Suprapubic skin (tissue), 4 donors: ENCODE results near the gene SAMD11. TPM values are rescaled to one million over a fixed set of nuclear protein-coding genes. Genes with fewer than 3 reads are reported as not detected.

ENCODE experiments used
- DNase-seq, 2 donors: peaks; one replicate each; pipeline ENCODE4 v3.0.0-alpha.2; 2019; ENCODE audit warnings: low spot score in 2 of 2
- H3K27ac ChIP-seq: fragments of 200-600 bp; sonication (generic); one replicate; pipeline ENCODE4 v1.5.1; 2019
- H3K27me3 ChIP-seq: fragments of 200-600 bp; sonication (generic); one replicate; pipeline ENCODE4 v1.5.1; 2019
- H3K36me3 ChIP-seq: fragments of 200-600 bp; sonication (generic); one replicate; pipeline ENCODE4 v1.5.1; 2019
- H3K4me1 ChIP-seq: fragments of 200-600 bp; sonication (generic); one replicate; pipeline ENCODE4 v1.5.1; 2019
- H3K4me3 ChIP-seq: fragments of 200-600 bp; sonication (generic); one replicate; pipeline ENCODE4 v1.5.1; 2019; ENCODE audit warnings: mild to moderate bottlenecking
- H3K9me3 ChIP-seq: fragments of 200-600 bp; sonication (generic); one replicate; pipeline ENCODE4 v1.5.1; 2019
- EP300 ChIP-seq: sonication (generic); formaldehyde crosslinking; IDR thresholded peaks from one replicate; pipeline ENCODE4 v1.6.1; 2017; ENCODE audit warnings: antibody characterized with exemption
- POLR2A ChIP-seq, 2 donors: fragments of 450-650 bp; IDR thresholded peaks; one replicate each; pipeline ENCODE4 v1.6.1; 2017; ENCODE audit warnings: antibody characterized with exemption in 2 of 2, mild to moderate bottlenecking in 2 of 2, moderate library complexity in 2 of 2
- POLR2AphosphoS5 ChIP-seq, 3 donors: sonication (generic); formaldehyde crosslinking; IDR thresholded peaks; one replicate each; pipeline ENCODE4 v1.6.1; 2017; ENCODE audit warnings: antibody characterized with exemption in 3 of 3
- WGBS: methylation state at CpG from one replicate; pipeline ENCODE4 v1.1.5; 2018; 5-methylcytosine and 5-hydroxymethylcytosine counted together
- total RNA-seq, 4 donors: library from RNA; depleted of rRNA; stranded (reverse); fragments of >200 nt; gene quantifications; one replicate each; pipeline ENCODE4 v1.1.0, GENCODE V29; 2016
- TF ChIP-seq, protein P1 (sequence below), 2 donors: fragments of 200-600 bp in 1 of 2; fragments of 450-650 bp in 1 of 2; sonication (generic) in 1 of 2; IDR thresholded peaks; one replicate each; pipeline ENCODE4 v1.5.1; 2016 to 2019; ENCODE audit warnings: antibody characterized with exemption in 2 of 2, mild to moderate bottlenecking in 1 of 2, moderate library complexity in 1 of 2

The SAMD11 gene
- total RNA-seq, 4 donors from 2014 or later = 0.85 to 2.0 (median 1.5) TPM; not detected in 1

DNA sequence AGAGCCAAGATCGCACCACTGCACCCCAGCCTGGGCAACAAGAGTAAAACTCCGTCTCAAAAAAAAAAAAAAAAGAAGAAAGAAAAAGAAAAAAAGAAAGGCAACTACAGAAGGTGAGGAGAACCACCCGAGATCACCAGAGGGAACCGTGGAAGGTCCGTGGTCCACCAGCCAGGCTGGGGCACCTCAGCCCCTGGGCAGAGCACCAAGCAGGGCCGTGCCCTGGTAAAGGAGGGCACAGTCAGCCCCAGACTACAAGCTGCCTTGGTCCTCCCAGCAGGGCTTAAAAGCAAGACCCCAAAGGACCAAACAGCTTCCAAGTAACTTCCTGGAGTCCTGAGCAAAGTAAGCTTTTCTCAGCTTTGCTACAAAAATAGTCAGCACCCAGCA, 8.8 kb upstream of the SAMD11 start:
- WGBS = 77% methylated on average over 6 of the region's 6 CpGs
- no peaks in the 10 kb centered on the region for H3K36me3 ChIP-seq
- no peak for TF ChIP-seq POLR2A (IDR thresholded peaks at IDR 0.05)
- TF ChIP-seq, protein P1, sequence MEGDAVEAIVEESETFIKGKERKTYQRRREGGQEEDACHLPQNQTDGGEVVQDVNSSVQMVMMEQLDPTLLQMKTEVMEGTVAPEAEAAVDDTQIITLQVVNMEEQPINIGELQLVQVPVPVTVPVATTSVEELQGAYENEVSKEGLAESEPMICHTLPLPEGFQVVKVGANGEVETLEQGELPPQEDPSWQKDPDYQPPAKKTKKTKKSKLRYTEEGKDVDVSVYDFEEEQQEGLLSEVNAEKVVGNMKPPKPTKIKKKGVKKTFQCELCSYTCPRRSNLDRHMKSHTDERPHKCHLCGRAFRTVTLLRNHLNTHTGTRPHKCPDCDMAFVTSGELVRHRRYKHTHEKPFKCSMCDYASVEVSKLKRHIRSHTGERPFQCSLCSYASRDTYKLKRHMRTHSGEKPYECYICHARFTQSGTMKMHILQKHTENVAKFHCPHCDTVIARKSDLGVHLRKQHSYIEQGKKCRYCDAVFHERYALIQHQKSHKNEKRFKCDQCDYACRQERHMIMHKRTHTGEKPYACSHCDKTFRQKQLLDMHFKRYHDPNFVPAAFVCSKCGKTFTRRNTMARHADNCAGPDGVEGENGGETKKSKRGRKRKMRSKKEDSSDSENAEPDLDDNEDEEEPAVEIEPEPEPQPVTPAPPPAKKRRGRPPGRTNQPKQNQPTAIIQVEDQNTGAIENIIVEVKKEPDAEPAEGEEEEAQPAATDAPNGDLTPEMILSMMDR (IDR thresholded peaks at IDR 0.05) = no peak
- TF ChIP-seq POLR2AphosphoS5 (IDR thresholded peaks at IDR 0.05) = no peak
- TF ChIP-seq EP300 = no peak
- no peak for DNase-seq
- no peak overlapping the region for H3K4me3 ChIP-seq
- no peak overlapping the region for H3K27ac ChIP-seq
- H3K9me3 ChIP-seq = no peaks in the 10 kb centered on the region
- peaks cover 98% of the 10 kb centered on the region for H3K27me3 ChIP-seq
- peaks cover 22% of the 10 kb centered on the region for H3K4me1 ChIP-seq

DNA sequence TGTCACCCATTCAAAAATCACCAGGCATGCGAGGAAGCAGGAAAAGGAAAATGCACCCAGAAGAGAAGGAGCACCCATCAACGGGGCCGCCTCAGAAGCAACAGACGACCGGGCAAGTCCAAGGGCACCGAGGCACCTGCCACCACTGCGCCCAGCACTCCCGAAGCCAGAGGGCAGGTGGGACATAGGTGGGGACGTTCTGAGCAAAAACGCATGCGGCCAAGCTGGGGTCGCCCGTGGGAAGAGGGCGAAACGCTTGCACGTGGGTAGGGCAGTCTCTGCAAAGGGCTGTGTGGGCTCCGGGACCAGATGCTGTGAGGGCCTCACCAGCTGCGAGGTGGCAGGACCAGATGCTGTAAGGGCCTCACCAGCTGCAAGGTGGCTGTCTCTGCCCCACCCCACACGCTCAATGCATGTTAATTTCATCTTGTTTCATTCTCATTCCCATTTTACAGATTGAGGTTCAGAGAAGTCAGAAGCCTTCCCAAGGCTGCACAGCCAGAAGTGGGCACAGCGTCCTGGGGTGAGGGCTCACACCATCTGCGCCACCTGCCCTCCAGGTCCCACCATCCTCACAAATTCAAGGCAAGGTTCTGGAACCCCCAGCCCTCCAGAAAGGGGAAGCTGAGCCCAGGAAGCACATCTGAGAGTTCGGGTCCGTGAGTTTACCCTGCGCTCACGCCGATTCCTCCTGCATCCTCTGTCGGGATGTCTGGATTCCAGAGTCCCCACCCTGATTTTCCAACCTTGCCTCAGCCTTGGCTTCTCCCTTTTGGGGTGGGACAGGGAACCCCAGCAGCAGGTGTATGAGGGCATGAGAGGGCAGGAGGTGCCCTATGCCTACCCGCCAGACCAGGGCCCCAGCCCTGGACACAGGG, 8.2 kb upstream of the SAMD11 start:
- Histone ChIP-seq H3K9me3 (no peaks in the 10 kb centered on the region), H3K27me3 (peaks cover 98% of the 10 kb centered on the region), H3K4me1 (peaks cover 22% of the 10 kb centered on the region), H3K27ac (no peak overlapping the region), H3K4me3 (no peak overlapping the region), H3K36me3 (no peaks in the 10 kb centered on the region)
- no peak for TF ChIP-seq EP300
- no peak for TF ChIP-seq POLR2AphosphoS5 (IDR thresholded peaks at IDR 0.05)
- 70% methylated on average over 22 of the region's 28 CpGs for WGBS
- DNase-seq = no peak

DNA sequence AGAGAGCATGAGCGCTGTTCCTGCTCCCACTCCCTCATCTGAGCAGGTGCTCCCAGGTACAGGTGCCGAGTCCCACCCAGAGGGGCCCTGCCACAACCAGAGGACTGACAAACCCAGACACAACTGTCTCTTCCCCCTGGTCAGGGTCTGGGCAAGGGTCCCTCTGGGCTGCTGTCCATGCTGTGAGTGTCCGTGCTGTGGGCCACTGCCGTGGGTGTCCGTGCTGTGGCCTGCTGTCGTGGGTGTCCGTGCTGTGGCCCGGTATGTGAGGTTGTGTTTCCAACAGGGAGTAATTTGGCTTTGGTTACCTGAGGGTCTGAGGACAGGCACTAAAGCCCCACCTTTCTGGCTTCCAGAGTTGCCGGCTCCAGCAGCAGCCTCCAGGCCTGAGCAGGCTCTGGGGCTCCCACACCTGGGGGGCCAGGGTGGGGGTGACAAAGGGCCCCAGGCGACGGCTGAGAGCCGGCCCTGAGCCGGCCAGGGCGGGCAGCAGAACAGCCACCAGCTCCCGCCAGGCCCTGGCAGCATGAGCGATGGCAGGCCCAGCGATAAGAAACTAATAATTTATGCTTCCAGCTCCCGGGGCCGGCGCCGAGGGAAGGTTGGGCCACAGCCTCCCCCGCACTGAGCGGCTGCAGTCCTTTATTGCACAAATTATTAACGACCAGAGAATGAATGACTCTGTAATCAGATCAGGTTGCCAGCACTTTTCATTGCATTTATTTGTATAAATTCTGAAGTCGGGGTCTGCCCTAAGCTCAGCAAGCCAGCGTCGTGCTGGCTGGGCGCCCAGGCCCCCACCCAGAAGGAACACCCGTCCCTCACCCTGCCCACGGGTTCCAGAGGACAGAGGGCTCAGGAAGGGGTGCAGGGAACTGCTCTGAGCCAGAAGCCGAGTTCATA, 7.3 kb upstream of the SAMD11 start:
- Histone ChIP-seq H3K36me3 (no peaks in the 10 kb centered on the region), H3K27me3 (peaks cover 98% of the 10 kb centered on the region), H3K4me3 (no peak overlapping the region), H3K27ac (no peak overlapping the region), H3K9me3 (no peaks in the 10 kb centered on the region), H3K4me1 (peaks cover 25% of the 10 kb centered on the region)
- no peak for TF ChIP-seq EP300
- no peak for TF ChIP-seq POLR2AphosphoS5 (IDR thresholded peaks at IDR 0.05)
- TF ChIP-seq POLR2A (IDR thresholded peaks at IDR 0.05) = no peak
- TF ChIP-seq, protein P1 (IDR thresholded peaks at IDR 0.05) = no peak
- WGBS = 13% methylated on average over 8 of the region's 31 CpGs
- DNase-seq = no peak

DNA sequence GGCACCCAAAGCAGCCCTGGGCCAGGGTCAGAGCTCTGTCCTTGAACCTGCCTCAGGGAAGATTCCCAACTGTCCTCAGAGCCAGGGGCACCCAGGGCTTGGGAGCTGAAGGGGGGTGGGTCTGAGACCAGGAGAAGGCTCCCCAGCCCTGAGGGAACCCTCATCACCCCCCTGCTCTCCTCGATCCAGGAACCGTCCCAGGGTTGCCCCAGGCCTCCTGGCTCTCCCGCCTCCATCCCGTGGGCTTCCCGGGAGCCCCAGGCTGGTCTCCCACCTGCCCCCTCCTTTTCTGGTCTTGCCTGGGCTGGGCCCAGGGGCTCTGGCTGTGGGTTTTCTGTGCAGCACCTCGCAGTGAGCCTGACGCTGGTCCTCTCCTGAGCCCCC, 6.7 kb upstream of the SAMD11 start:
- 27% methylated on average over 3 of the region's 7 CpGs for WGBS
- Histone ChIP-seq H3K27me3 (peaks cover 100% of the 10 kb centered on the region), H3K4me3 (no peak overlapping the region), H3K9me3 (no peaks in the 10 kb centered on the region), H3K36me3 (no peaks in the 10 kb centered on the region), H3K27ac (no peak overlapping the region), H3K4me1 (peaks cover 28% of the 10 kb centered on the region)
- TF ChIP-seq POLR2A (IDR thresholded peaks at IDR 0.05) (no peak), EP300 (no peak), POLR2AphosphoS5 (IDR thresholded peaks at IDR 0.05) (no peak)
- TF ChIP-seq, protein P1 (IDR thresholded peaks at IDR 0.05) = no peak
- no peak for DNase-seq

DNA sequence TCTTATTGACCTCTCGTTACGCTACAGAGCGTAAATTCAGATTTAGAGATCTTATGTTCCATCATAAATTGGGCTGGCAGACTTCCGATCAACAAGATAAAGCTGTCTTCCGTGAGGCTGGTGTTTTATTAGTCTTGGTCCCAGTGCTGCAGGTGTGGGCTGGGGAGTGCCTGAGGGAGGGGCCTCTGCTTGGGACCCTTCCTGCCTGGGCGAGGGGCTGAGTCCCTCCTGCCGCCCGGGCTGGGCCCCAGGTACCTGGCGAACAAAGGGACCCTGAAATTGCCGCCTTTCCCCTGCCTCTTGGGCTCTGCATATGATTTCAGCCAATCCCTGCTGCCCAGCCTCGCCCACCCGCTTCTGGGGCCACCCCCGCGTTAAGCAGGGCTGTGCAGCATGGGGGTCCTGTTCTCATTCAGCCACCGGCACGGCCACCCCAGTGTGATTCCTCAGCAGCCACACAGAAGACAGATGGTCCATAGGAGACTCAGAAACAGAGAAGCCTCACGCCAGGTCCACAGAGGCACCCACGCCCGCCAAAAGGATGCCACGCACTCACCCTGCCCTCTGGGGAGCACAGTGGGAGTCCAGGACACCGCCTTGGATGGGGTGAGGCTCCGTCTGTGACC, 6.1 kb upstream of the SAMD11 start:
- TF ChIP-seq, protein P1 (IDR thresholded peaks at IDR 0.05) = no peak
- TF ChIP-seq EP300 (no peak), POLR2A (IDR thresholded peaks at IDR 0.05) (no peak), POLR2AphosphoS5 (IDR thresholded peaks at IDR 0.05) (no peak)
- Histone ChIP-seq H3K4me1 (peaks cover 28% of the 10 kb centered on the region), H3K36me3 (no peaks in the 10 kb centered on the region), H3K9me3 (no peaks in the 10 kb centered on the region), H3K27me3 (peaks cover 100% of the 10 kb centered on the region), H3K4me3 (no peak overlapping the region), H3K27ac (no peak overlapping the region)
- no peak for DNase-seq
- WGBS = 33% methylated on average over 17 of the region's 22 CpGs
